PFSK-1 (cell line): ENCODE results near the gene COX6A1.

Experiments used
- SIN3A ChIP-seq: IDR thresholded peaks from 2 replicates; pipeline ENCODE4 v1.6.1; 2012; ENCODE audit warnings: mild to moderate bottlenecking, low read length, moderate library complexity, borderline replicate concordance; ENCODE audit not compliant: insufficient read depth
- TAF1 ChIP-seq: IDR thresholded peaks from 2 replicates; pipeline ENCODE4 v1.6.1; 2012; ENCODE audit warnings: low read length, control low read depth, borderline replicate concordance; ENCODE audit not compliant: insufficient read depth
- TF ChIP-seq, protein P1 (sequence below), 2 experiments: IDR thresholded peaks; 2 replicates each; pipeline versions ENCODE4 v1.6.1 to v1.8.0; 2011 to 2012; ENCODE audit warnings: low read depth in 2 of 2, low read length in 2 of 2, control low read depth in 1 of 2, inconsistent platforms in 1 of 2, mild to moderate bottlenecking in 1 of 2, moderate library complexity in 1 of 2; ENCODE audit not compliant: insufficient read depth in 1 of 2

DNA sequence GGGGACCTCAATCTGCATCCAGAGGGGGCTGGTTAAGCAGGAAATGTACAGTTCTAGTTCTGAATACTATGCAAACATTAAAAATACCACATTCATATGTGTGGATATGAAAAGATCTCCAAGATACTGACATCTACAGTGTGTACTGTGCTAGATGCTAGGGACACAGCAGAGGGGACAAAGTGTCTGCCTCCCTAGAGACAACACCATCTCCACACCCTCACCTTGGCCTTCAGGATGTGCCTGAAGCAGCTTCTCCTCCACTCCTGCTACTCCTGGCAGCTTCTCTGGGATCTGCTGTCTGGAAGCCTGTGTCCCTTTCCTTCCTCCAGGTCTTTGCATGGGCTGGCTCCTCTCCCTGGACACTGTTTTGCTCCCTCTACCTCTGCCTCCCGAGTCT lies 42.3 kb downstream of the COX6A1 start:
- no peak for TF ChIP-seq TAF1
- no peak for TF ChIP-seq SIN3A
- TF ChIP-seq, protein P1, sequence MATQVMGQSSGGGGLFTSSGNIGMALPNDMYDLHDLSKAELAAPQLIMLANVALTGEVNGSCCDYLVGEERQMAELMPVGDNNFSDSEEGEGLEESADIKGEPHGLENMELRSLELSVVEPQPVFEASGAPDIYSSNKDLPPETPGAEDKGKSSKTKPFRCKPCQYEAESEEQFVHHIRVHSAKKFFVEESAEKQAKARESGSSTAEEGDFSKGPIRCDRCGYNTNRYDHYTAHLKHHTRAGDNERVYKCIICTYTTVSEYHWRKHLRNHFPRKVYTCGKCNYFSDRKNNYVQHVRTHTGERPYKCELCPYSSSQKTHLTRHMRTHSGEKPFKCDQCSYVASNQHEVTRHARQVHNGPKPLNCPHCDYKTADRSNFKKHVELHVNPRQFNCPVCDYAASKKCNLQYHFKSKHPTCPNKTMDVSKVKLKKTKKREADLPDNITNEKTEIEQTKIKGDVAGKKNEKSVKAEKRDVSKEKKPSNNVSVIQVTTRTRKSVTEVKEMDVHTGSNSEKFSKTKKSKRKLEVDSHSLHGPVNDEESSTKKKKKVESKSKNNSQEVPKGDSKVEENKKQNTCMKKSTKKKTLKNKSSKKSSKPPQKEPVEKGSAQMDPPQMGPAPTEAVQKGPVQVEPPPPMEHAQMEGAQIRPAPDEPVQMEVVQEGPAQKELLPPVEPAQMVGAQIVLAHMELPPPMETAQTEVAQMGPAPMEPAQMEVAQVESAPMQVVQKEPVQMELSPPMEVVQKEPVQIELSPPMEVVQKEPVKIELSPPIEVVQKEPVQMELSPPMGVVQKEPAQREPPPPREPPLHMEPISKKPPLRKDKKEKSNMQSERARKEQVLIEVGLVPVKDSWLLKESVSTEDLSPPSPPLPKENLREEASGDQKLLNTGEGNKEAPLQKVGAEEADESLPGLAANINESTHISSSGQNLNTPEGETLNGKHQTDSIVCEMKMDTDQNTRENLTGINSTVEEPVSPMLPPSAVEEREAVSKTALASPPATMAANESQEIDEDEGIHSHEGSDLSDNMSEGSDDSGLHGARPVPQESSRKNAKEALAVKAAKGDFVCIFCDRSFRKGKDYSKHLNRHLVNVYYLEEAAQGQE (IDR thresholded peaks at IDR 0.05; ENCODE audit: insufficient read depth in 1 of 2, low read depth in 2 of 2, low read length in 2 of 2), result no peak
